ENCODE measurements around the gene NEURL2.

The NEURL2 gene

DNA sequence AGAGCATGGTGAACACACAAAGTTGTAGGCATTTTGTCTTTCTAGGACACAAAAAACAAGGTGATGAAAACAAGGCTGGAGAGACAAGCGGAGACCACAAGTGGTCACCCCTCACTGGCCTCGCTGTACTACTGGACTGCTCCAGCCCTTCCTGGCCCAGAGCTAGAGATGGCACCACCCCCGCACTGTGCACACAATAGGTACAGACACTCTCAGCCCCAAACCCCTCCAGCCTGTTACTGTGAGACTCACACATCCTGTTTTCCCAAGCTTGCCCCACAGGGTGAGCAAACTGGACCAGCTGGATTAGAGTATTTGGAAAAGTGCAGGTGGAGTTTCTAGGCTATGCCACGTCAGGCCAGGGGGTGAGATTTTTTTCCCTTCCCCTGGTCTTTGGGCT is 18.4 kb downstream of the NEURL2 start:
- no peak for ATAC-seq
- TF ChIP-seq PPARA (CRISPR knock-in tag; IDR thresholded peaks at IDR 0.05; ENCODE audit: borderline replicate concordance) = no peak
- no peak for TF ChIP-seq SNAI2 (CRISPR knock-in tag; IDR thresholded peaks at IDR 0.05)
- TF ChIP-seq, protein P1, sequence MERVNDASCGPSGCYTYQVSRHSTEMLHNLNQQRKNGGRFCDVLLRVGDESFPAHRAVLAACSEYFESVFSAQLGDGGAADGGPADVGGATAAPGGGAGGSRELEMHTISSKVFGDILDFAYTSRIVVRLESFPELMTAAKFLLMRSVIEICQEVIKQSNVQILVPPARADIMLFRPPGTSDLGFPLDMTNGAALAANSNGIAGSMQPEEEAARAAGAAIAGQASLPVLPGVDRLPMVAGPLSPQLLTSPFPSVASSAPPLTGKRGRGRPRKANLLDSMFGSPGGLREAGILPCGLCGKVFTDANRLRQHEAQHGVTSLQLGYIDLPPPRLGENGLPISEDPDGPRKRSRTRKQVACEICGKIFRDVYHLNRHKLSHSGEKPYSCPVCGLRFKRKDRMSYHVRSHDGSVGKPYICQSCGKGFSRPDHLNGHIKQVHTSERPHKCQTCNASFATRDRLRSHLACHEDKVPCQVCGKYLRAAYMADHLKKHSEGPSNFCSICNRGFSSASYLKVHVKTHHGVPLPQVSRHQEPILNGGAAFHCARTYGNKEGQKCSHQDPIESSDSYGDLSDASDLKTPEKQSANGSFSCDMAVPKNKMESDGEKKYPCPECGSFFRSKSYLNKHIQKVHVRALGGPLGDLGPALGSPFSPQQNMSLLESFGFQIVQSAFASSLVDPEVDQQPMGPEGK (CRISPR knock-in tag; IDR thresholded peaks at IDR 0.05; ENCODE audit: borderline replicate concordance) = no peak
- TF ChIP-seq CSDC2 (CRISPR knock-in tag; IDR thresholded peaks at IDR 0.05) = no peak
- no peak for TF ChIP-seq ZFP3 (CRISPR knock-in tag; IDR thresholded peaks at IDR 0.05)
- no peak for TF ChIP-seq TSHZ2 (CRISPR knock-in tag; IDR thresholded peaks at IDR 0.05)
- no peak for TF ChIP-seq ESRRG (CRISPR knock-in tag; IDR thresholded peaks at IDR 0.05)
- no peak for TF ChIP-seq OSR1 (CRISPR knock-in tag; IDR thresholded peaks at IDR 0.05)
- no peak for TF ChIP-seq GLIS3 (CRISPR knock-in tag; IDR thresholded peaks at IDR 0.05)
- TF ChIP-seq CREB5 (CRISPR knock-in tag; IDR thresholded peaks at IDR 0.05; ENCODE audit: low read depth) = no peak
- no peak for TF ChIP-seq ZFP30 (CRISPR knock-in tag; IDR thresholded peaks at IDR 0.05)
- TF ChIP-seq TOX (CRISPR knock-in tag; IDR thresholded peaks at IDR 0.05; ENCODE audit: borderline replicate concordance) = no peak
- TF ChIP-seq CSRNP3 (CRISPR knock-in tag; IDR thresholded peaks at IDR 0.05) = no peak

GRCh38 chr20:45867819-45868176 is 23.2 kb downstream of the NEURL2 start:
- TF ChIP-seq, protein P1 (CRISPR knock-in tag; IDR thresholded peaks at IDR 0.05; ENCODE audit: borderline replicate concordance) = no peak
- TF ChIP-seq ISL1 (CRISPR knock-in tag; IDR thresholded peaks at IDR 0.05) (peak; percentile 80), ZFP30 (CRISPR knock-in tag; IDR thresholded peaks at IDR 0.05) (no peak)
- peak; percentile 84 for ATAC-seq

DNA sequence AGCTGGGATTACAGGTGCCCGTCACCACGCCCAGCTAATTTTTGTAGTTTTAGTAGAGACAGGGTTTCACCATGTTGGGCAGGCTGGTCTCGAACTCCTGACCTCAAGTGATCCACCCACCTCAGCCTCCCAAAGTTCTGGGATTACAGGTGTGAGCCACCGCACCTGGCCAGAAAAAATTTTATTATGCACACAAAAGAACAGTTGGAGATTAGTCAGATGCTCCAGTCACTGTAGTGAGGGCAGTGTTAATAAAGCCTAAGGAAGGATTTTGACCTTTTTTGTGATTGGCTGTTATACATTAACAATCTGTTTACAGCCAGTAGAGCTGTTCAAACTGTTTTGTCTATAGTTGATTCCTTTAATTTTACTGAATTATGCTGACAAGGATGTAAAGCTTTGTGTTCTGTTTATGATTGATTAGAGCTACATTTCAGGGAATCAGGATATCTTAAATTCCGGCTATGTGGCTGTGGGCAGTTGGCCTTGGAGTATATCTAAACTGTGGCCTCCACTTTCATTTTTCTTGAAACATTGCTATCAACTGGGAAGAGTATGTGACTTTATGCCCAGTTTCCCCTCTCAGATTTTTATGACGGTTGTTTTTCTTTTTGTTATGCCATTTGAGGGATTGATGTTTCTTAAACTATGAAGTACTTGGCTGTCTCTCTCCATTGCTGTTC is 23.7 kb downstream of the NEURL2 start:
- TF ChIP-seq CSDC2 (CRISPR knock-in tag; IDR thresholded peaks at IDR 0.05) = no peak
- TF ChIP-seq ZFP3 (CRISPR knock-in tag; IDR thresholded peaks at IDR 0.05) = no peak
- ATAC-seq = peak; percentile 37

GRCh38 chr20:45866454-45866853 is 24.6 kb downstream of the NEURL2 start:
- TF ChIP-seq ZNF70 (CRISPR knock-in tag; IDR thresholded peaks at IDR 0.05) = no peak
- TF ChIP-seq SNAI2 (CRISPR knock-in tag; IDR thresholded peaks at IDR 0.05) = no peak
- TF ChIP-seq ZNF8 (CRISPR knock-in tag; IDR thresholded peaks at IDR 0.05) = no peak
- TF ChIP-seq GLIS3 (CRISPR knock-in tag; IDR thresholded peaks at IDR 0.05) = no peak
- TF ChIP-seq ISL1 (CRISPR knock-in tag; IDR thresholded peaks at IDR 0.05) = no peak
- TF ChIP-seq, protein P2, sequence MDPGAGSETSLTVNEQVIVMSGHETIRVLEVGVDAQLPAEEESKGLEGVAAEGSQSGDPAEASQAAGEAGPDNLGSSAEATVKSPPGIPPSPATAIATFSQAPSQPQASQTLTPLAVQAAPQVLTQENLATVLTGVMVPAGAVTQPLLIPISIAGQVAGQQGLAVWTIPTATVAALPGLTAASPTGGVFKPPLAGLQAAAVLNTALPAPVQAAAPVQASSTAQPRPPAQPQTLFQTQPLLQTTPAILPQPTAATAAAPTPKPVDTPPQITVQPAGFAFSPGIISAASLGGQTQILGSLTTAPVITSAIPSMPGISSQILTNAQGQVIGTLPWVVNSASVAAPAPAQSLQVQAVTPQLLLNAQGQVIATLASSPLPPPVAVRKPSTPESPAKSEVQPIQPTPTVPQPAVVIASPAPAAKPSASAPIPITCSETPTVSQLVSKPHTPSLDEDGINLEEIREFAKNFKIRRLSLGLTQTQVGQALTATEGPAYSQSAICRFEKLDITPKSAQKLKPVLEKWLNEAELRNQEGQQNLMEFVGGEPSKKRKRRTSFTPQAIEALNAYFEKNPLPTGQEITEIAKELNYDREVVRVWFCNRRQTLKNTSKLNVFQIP (CRISPR knock-in tag; IDR thresholded peaks at IDR 0.05; ENCODE audit: borderline replicate concordance, low read depth) = no peak
- no peak for TF ChIP-seq RARB (CRISPR knock-in tag; IDR thresholded peaks at IDR 0.05)
- no peak for TF ChIP-seq ZFP30 (CRISPR knock-in tag; IDR thresholded peaks at IDR 0.05)
- ATAC-seq = no peak

Data from SK-N-SH treated with all-trans-retinoic acid at 6 μM for 48 hours (cell line).